ENCODE data around the gene DMRTB1. TPM values are rescaled to one million over a fixed set of nuclear protein-coding genes. Genes with fewer than 3 reads are reported as not detected.

The DMRTB1 gene
- total RNA-seq, 1 experiment from 2014 or later = not detected

- ChIA-PET RAD21 (ENCODE audit: low non-redundant PET in 1 of 2, low total read pairs in 2 of 2, uncharacterized antibody in 2 of 2, unreplicated experiment in 2 of 2) (no interaction called here), CTCF (no interaction called here), POLR2A (no interaction called here)
- no peaks in the 10 kb centered on the region for H3K9me2 ChIP-seq (ENCODE audit: insufficient read depth)
- no peaks in the 10 kb centered on the region for H3K79me2 ChIP-seq (ENCODE audit: insufficient read depth, low read length)
- intact Hi-C loops (cut with micrococcal nuclease) = no loop called here
- no peak overlapping the region for H3K27ac ChIP-seq (ENCODE audit: low read depth, low read length)
- TF ChIP-seq ATF3 (IDR thresholded peaks at IDR 0.05) = no peak
- TF ChIP-seq JUND (IDR thresholded peaks at IDR 0.05) = no peak
- TF ChIP-seq SIN3A (IDR thresholded peaks at IDR 0.05; ENCODE audit: low read depth) = no peak
- TF ChIP-seq POLR2AphosphoS5 (IDR thresholded peaks at IDR 0.05; ENCODE audit: low read depth, low read length) = no peak
- TF ChIP-seq SP1 (IDR thresholded peaks at IDR 0.05; ENCODE audit: low read depth) = no peak
- no peak for TF ChIP-seq CTCF (IDR thresholded peaks at IDR 0.05 in 2 of 3, conservative IDR thresholded peaks at IDR 0.05 in 1 of 3; ENCODE audit: borderline replicate concordance in 1 of 3, insufficient read depth in 1 of 3, low read depth in 2 of 3, low read length in 2 of 3)
- no peak for TF ChIP-seq SRF (IDR thresholded peaks at IDR 0.05; ENCODE audit: low read depth)
- TF ChIP-seq REST (IDR thresholded peaks at IDR 0.05; ENCODE audit: low read depth) = no peak
- TF ChIP-seq POLR2A (IDR thresholded peaks at IDR 0.05; ENCODE audit: borderline replicate concordance, extremely low read depth, insufficient read depth, insufficient read length) = no peak
- TF ChIP-seq EZH2 (IDR thresholded peaks at IDR 0.05) = no peak
- no peak for TF ChIP-seq ZFX (IDR thresholded peaks at IDR 0.05)
- no peak for TF ChIP-seq EGR1 (IDR thresholded peaks at IDR 0.05; ENCODE audit: low read depth)
- peaks cover 32 to 52% of the 10 kb centered on the region in 2 experiments for H3K4me1 ChIP-seq (ENCODE audit: control insufficient read depth in 1 of 2, insufficient read depth in 2 of 2, low read length in 2 of 2)
- no peaks in the 10 kb centered on the region for H3K9me3 ChIP-seq (ENCODE audit: control insufficient read depth in 1 of 2, insufficient read depth in 1 of 2, low read depth in 1 of 2, low read length in 2 of 2)
- H3K27me3 ChIP-seq (ENCODE audit: insufficient read depth, low read length) = no peaks in the 10 kb centered on the region
- H3K4me2 ChIP-seq (ENCODE audit: low read length) = no peak overlapping the region
- no peaks in the 10 kb centered on the region for H3K36me3 ChIP-seq (ENCODE audit: control insufficient read depth in 1 of 2, insufficient read depth in 2 of 2, low read length in 2 of 2)
- ATAC-seq (no peak), DNase-seq (ENCODE audit: low read depth, low spot score) (no peak)
- H3K9ac ChIP-seq (ENCODE audit: low read length) = no peak overlapping the region
- H3K4me3 ChIP-seq (replicated peaks in 1 of 2; ENCODE audit: low read depth in 1 of 2, low read length in 2 of 2) = no peak overlapping the region
- no TSS peak for BruUV-seq (replicated peaks)
- H4K20me1 ChIP-seq (ENCODE audit: insufficient read depth) = no peaks in the 10 kb centered on the region
- H2AFZ ChIP-seq (ENCODE audit: low read depth, low read length, poor library complexity, severe bottlenecking) = no peak overlapping the region
Observed at GRCh38 chr1:53416269-53416813, 42.9 kb upstream of the DMRTB1 start.
